Activated CD4-positive, alpha-beta T cell treated with anti-CD3 and anti-CD28 coated beads for 4 hours (primary cell): ENCODE data around the gene DIP2C.

Experiments
- DNase-seq, 2 donors: peaks; one replicate each; pipeline ENCODE4 v3.0.0-alpha.2; 2020

The DIP2C gene

GRCh38 chr10:566241-566885 lies 123.1 kb downstream of the DIP2C start:
- no peak for DNase-seq

GRCh38 chr10:565676-566075 lies 123.8 kb downstream of the DIP2C start:
- no peak for DNase-seq

GRCh38 chr10:565146-565545 lies 124.3 kb downstream of the DIP2C start:
- DNase-seq: no peak

- DNase-seq: no peak
Observed at GRCh38 chr10:563827-564226, 125.6 kb downstream of the DIP2C start.

- DNase-seq: no peak
Observed at GRCh38 chr10:562142-562541, 127.3 kb downstream of the DIP2C start.

- DNase-seq: no peak
Observed at GRCh38 chr10:561721-562120, 127.7 kb downstream of the DIP2C start.

- no peak for DNase-seq
Observed at GRCh38 chr10:560314-560992, 129.0 kb downstream of the DIP2C start.

- no peak for DNase-seq
Observed at GRCh38 chr10:559767-560047, 129.8 kb downstream of the DIP2C start.

GRCh38 chr10:558891-559766 lies 130.3 kb downstream of the DIP2C start:
- DNase-seq: no peak

GRCh38 chr10:558364-558763 lies 131.1 kb downstream of the DIP2C start:
- no peak for DNase-seq

GRCh38 chr10:557792-558328 lies 131.6 kb downstream of the DIP2C start:
- peak in 1 of 2 donors; percentile 12 for DNase-seq

GRCh38 chr10:556971-557637 lies 132.4 kb downstream of the DIP2C start:
- no peak for DNase-seq

- no peak for DNase-seq
Observed at GRCh38 chr10:555682-556350, 133.7 kb downstream of the DIP2C start.

GRCh38 chr10:555281-555680 lies 134.2 kb downstream of the DIP2C start:
- DNase-seq: no peak

GRCh38 chr10:554182-554848 lies 135.2 kb downstream of the DIP2C start:
- DNase-seq: no peak

GRCh38 chr10:553233-553632 lies 136.2 kb downstream of the DIP2C start:
- no peak for DNase-seq

- no peak for DNase-seq
Observed at GRCh38 chr10:552679-553078, 136.8 kb downstream of the DIP2C start.

- DNase-seq: no peak
Observed at GRCh38 chr10:551373-552252, 137.9 kb downstream of the DIP2C start.

GRCh38 chr10:550665-551372 lies 138.6 kb downstream of the DIP2C start:
- DNase-seq: no peak

GRCh38 chr10:549391-549790 lies 140.1 kb downstream of the DIP2C start:
- no peak for DNase-seq
